Astrocyte of the spinal cord (primary cell): ENCODE measurements around the gene ANGPTL7.

Source experiments
- DNase-seq: peaks from one replicate; pipeline ENCODE4 v3.0.0; 2011; ENCODE audit warnings: low read depth, low spot score
- H3K4me3 ChIP-seq: 2 replicates; pipeline ENCODE4 v1.5.1; 2011; ENCODE audit warnings: low read depth, mild to moderate bottlenecking, low read length, moderate library complexity
- CTCF ChIP-seq: IDR thresholded peaks from 2 replicates; pipeline ENCODE4 v1.5.1; 2012; ENCODE audit warnings: low read depth, mild to moderate bottlenecking, low read length, inconsistent platforms
- in situ Hi-C: cut with HindIII; loops from 2 replicates; pipeline ENCODE4 v1.10.0; 2017; ENCODE audit warnings: low sequenced_read_pairs

ANGPTL7 gene

DNA sequence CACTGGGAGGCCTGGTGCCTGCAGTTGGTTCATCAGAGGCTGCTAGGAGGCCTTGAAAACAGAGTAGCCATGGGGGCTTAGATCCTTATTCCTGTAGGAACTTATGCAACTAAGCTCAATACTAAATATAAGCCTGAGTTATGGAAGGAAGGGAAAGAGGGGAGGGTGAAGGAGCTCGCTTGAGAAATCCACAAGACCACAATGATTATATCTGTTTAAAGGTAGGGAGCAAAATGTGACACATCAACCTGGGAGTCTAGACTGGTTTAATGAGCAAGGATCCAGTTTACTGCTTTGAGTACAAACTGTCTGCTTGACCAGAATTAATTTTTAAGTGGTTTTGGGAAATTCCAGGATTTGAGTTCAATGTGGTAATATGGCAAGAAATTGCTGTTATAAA, 20.4 kb upstream of the ANGPTL7 start:
- no peak overlapping the region for H3K4me3 ChIP-seq
- in situ Hi-C loops = no loop called here
- no peak for DNase-seq
- no peak for TF ChIP-seq CTCF

DNA sequence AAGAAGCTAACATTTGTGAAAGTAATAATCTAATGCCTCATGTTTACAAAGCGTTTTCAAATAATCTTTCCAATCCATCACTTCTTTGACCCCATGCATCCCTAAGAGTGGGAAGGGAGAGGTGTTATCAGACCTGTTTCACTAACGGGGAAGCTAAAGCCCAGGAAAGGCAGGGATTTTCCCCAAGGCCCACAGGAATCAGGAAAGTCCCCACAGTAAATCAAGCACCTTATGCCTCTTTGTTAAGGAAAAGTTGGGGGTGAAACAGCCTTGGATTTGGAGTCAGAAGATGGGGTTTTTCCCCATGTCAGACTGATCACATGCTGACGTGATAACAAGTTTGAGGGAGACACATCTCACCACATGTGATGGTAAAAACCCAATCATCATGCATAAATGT, 20.0 kb upstream of the ANGPTL7 start:
- no peak overlapping the region for H3K4me3 ChIP-seq
- DNase-seq = no peak
- in situ Hi-C loops = no loop called here
- no peak for TF ChIP-seq CTCF

- no peak overlapping the region for H3K4me3 ChIP-seq
- TF ChIP-seq CTCF = no peak
- no peak for DNase-seq
- in situ Hi-C loops = no loop called here
Measured at GRCh38 chr1:11170102-11170501, 19.1 kb upstream of the ANGPTL7 start.

DNA sequence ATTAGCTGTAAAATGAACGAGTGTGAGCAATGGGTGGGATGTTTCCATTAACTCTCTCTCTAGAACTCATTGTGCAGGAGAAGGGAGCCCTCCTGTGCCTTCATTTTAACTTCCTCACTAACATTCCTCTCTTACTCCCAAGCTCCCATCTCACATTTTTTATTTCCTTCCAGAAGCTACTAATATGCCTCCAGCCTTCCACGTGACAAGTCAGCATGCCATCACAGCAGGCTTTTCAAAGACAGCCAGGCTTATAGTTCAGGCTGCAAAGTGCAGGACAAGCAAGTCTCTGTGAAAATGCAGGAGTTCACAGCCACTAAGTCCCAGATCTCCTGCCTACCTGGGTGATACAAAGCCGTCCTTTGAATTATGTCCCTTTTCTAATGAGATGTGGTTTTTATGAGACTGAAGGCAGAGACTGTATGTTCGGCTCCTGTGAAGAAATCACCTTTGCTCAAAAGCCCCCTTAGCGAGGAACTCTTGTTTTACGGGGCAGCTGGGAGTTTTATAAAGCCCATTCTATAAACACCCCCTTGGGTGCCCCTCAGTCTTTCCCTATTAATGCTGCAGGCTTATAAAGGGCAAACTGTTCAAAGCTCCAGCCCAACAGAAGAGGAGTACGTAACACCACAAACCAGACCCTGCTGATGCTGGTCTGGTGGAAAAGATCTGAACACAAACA, 14.8 kb upstream of the ANGPTL7 start:
- in situ Hi-C loops = no loop called here
- TF ChIP-seq CTCF = no peak
- peak; percentile 38 for DNase-seq
- H3K4me3 ChIP-seq = no peak overlapping the region

GRCh38 chr1:11175461-11175860, 13.7 kb upstream of the ANGPTL7 start:
- H3K4me3 ChIP-seq = no peak overlapping the region
- DNase-seq = no peak
- in situ Hi-C loops = no loop called here
- TF ChIP-seq CTCF = no peak

- in situ Hi-C loops = no loop called here
- DNase-seq = no peak
- no peak for TF ChIP-seq CTCF
- H3K4me3 ChIP-seq = no peak overlapping the region
Measured at GRCh38 chr1:11176081-11176706, 13.0 kb upstream of the ANGPTL7 start.
